Brain microvascular endothelial cell (primary cell): ENCODE data around the gene MEIS2.

Experiments used
- DNase-seq: peaks from one replicate; pipeline ENCODE4 v3.0.0-alpha.2; 2020
- H3K27ac ChIP-seq: fragments of 250-450 bp; sonication (Bioruptor Pico); 2 replicates; pipeline ENCODE4 v1.5.1; 2020; ENCODE audit warnings: mild to moderate bottlenecking, moderate library complexity
- H3K27me3 ChIP-seq: fragments of 250-450 bp; sonication (Bioruptor Pico); replicated peaks from 2 replicates; pipeline ENCODE4 v1.5.1; 2020; ENCODE audit warnings: mild to moderate bottlenecking
- H3K36me3 ChIP-seq: fragments of 250-450 bp; sonication (Bioruptor Pico); replicated peaks from 2 replicates; pipeline ENCODE4 v1.5.1; 2020; ENCODE audit warnings: mild to moderate bottlenecking
- H3K4me3 ChIP-seq: 2 replicates; pipeline ENCODE4 v1.5.1; 2011; ENCODE audit warnings: low read depth, mild to moderate bottlenecking, control low read depth, low read length, moderate library complexity
- CTCF ChIP-seq: IDR thresholded peaks from 2 replicates; pipeline ENCODE4 v1.5.1; 2011; ENCODE audit warnings: low read depth, mild to moderate bottlenecking, moderate library complexity, low read length, control low read depth, inconsistent platforms; ENCODE audit errors: missing control alignments
- in situ Hi-C: cut with HindIII; loops from 2 replicates; pipeline ENCODE4 v1.10.0; 2017; ENCODE audit warnings: low sequenced_read_pairs, low pct_ligation_motif_present

MEIS2 gene

GRCh38 chr15:36938764-36939163, 161.6 kb downstream of the MEIS2 start:
- in situ Hi-C loops = no loop called here
- Histone ChIP-seq H3K27ac (no peak overlapping the region), H3K27me3 (no peaks in the 10 kb centered on the region), H3K36me3 (no peaks in the 10 kb centered on the region), H3K4me3 (no peak overlapping the region)
- TF ChIP-seq CTCF = no peak
- no peak for DNase-seq

DNA sequence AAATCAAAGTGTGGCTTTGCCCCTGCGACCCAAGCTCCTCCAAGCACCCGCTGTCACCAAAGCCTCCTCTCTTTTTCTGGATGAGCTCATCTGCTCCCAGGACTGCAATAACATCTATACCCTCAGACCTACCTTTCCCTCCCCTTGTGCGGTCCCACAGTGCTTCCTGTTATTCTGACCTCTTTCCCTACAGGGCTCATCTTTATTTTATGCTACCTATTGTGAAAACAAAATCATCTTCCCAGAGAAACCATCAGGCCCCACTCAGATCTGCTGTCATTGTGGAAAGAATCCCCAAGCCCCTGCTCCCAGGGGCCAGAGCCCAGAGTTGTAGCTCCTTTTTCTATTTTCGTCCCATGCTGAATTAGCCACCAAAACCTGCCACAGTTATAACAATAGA, 162.2 kb downstream of the MEIS2 start:
- no peak for DNase-seq
- in situ Hi-C loops = no loop called here
- Histone ChIP-seq H3K27ac (no peak overlapping the region), H3K4me3 (no peak overlapping the region), H3K27me3 (no peaks in the 10 kb centered on the region), H3K36me3 (no peaks in the 10 kb centered on the region)
- no peak for TF ChIP-seq CTCF

GRCh38 chr15:36936613-36937012, 163.7 kb downstream of the MEIS2 start:
- Histone ChIP-seq H3K27me3 (no peaks in the 10 kb centered on the region), H3K36me3 (no peaks in the 10 kb centered on the region), H3K4me3 (no peak overlapping the region), H3K27ac (no peak overlapping the region)
- in situ Hi-C loops = no loop called here
- no peak for TF ChIP-seq CTCF
- DNase-seq = no peak

DNA sequence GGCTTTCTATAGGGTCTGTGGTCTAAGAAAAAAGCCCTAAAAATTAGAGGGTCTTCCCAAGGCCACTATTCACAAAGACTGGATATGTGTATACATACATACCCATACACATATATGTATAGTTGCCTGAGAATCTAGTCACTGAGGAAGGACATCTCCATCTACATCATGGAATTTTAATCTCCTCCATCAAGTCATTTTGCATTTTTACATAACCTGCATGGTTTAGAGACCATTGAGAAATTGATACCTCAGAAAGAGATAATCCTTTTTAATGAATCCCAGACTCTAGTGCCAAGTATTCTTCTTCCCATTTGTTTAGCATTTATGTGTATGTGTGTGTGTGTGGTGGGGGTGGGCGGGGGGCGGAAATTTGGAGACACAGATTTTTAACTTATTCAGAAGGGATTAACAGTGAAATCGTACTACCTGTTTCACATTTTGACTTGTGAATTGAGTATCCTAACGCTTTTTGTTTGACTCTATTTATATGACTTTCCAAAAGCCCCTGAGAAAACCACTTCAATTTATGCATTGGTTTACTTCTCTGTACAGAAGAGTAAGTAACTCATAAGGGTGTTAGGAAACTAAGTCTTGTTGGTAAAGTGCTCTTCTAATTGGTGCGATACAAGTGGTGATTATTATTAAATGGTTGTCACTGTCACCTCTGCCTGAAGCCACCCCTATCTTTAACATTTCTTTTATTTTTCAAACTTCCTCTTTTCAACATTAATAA, 166.9 kb downstream of the MEIS2 start:
- TF ChIP-seq CTCF = no peak
- in situ Hi-C loops = no loop called here
- DNase-seq = no peak
- H3K27ac ChIP-seq = no peak overlapping the region
- H3K27me3 ChIP-seq = no peaks in the 10 kb centered on the region
- H3K4me3 ChIP-seq = no peak overlapping the region
- H3K36me3 ChIP-seq = no peaks in the 10 kb centered on the region

- no peak overlapping the region for H3K4me3 ChIP-seq
- no peak overlapping the region for H3K27ac ChIP-seq
- no peaks in the 10 kb centered on the region for H3K27me3 ChIP-seq
- in situ Hi-C loops = no loop called here
- DNase-seq = no peak
- no peak for TF ChIP-seq CTCF
- H3K36me3 ChIP-seq = no peaks in the 10 kb centered on the region
Measured at GRCh38 chr15:36932070-36932469, 168.3 kb downstream of the MEIS2 start.

GRCh38 chr15:36931434-36931833, 168.9 kb downstream of the MEIS2 start:
- Histone ChIP-seq H3K36me3 (no peaks in the 10 kb centered on the region), H3K27ac (no peak overlapping the region), H3K27me3 (no peaks in the 10 kb centered on the region), H3K4me3 (no peak overlapping the region)
- TF ChIP-seq CTCF = no peak
- DNase-seq = no peak
- in situ Hi-C loops = no loop called here
